HepG2 (cell line): ENCODE measurements around the gene CLIC1. TPM values are rescaled to one million over a fixed set of nuclear protein-coding genes. Genes with fewer than 3 reads are reported as not detected.

Experiments used
- DNMT3B ChIP-seq: conservative IDR thresholded peaks from 2 replicates; pipeline ENCODE4 v1.6.1; 2016; ENCODE audit warnings: missing biosample characterization, control low read depth
- DR1 ChIP-seq: sonication (generic); formaldehyde crosslinking; IDR thresholded peaks from 2 replicates; pipeline ENCODE4 v1.8.0; 2021; ENCODE audit warnings: mild to moderate bottlenecking, missing genetic modification reagents, inconsistent platforms
- ERF ChIP-seq: IDR thresholded peaks from 2 replicates; pipeline ENCODE4 v1.6.1; 2018; ENCODE audit warnings: missing biosample characterization, missing genetic modification reagents
- FOXM1 ChIP-seq: sonication (generic); formaldehyde crosslinking; IDR thresholded peaks from 2 replicates; pipeline ENCODE4 v1.5.0; 2020; ENCODE audit warnings: missing genetic modification reagents
- GABPA ChIP-seq, 2 experiments: IDR thresholded peaks; 2 replicates each; pipeline ENCODE4 v1.6.1; 2011 to 2016; ENCODE audit warnings: low read depth in 2 of 2, low read length in 1 of 2, missing biosample characterization in 1 of 2, missing genetic modification characterization in 1 of 2
- GPN1 ChIP-seq: sonication (generic); formaldehyde crosslinking; IDR thresholded peaks from 2 replicates; pipeline ENCODE4 v1.5.1; 2020; ENCODE audit warnings: missing genetic modification reagents, borderline replicate concordance
- HNF4G ChIP-seq, 2 experiments: sonication (generic) in 1 of 2; formaldehyde crosslinking in 1 of 2; IDR thresholded peaks; 2 replicates each; pipeline versions ENCODE4 v1.4.0 to v1.6.1; 2011 to 2020; ENCODE audit warnings: borderline replicate concordance in 2 of 2, low read depth in 2 of 2, mild to moderate bottlenecking in 2 of 2, low read length in 1 of 2, missing genetic modification reagents in 1 of 2, moderate library complexity in 1 of 2
- NFE2L1 ChIP-seq: sonication (generic); formaldehyde crosslinking; IDR thresholded peaks from 2 replicates; pipeline ENCODE4 v1.4.0; 2020; ENCODE audit warnings: missing genetic modification reagents, mild to moderate bottlenecking, borderline replicate concordance
- PAF1 ChIP-seq: IDR thresholded peaks from 2 replicates; pipeline ENCODE4 v1.6.1; 2016; ENCODE audit warnings: missing genetic modification reagents, missing compliant biosample characterization
- PAWR ChIP-seq: sonication (generic); formaldehyde crosslinking; IDR thresholded peaks from 2 replicates; pipeline ENCODE4 v1.4.0; 2020; ENCODE audit warnings: missing genetic modification reagents, mild to moderate bottlenecking, borderline replicate concordance
- REL ChIP-seq: sonication (generic); formaldehyde crosslinking; conservative IDR thresholded peaks from 2 replicates; pipeline ENCODE4 v1.8.0; 2022; ENCODE audit warnings: mild to moderate bottlenecking, missing genetic modification reagents, moderate library complexity
- SNAI1 ChIP-seq: sonication (generic); formaldehyde crosslinking; IDR thresholded peaks from 2 replicates; pipeline ENCODE4 v1.5.0; 2020; ENCODE audit warnings: mild to moderate bottlenecking, missing genetic modification reagents, borderline replicate concordance
- TCF12 ChIP-seq, 2 experiments: fragments of 450-650 bp in 1 of 2; sonication (generic) in 1 of 2; formaldehyde crosslinking in 1 of 2; IDR thresholded peaks; 2 replicates each; pipeline versions ENCODE4 v1.6.1 to v1.8.0; 2017 to 2022; ENCODE audit warnings: antibody characterized with exemption in 1 of 2, mild to moderate bottlenecking in 1 of 2, missing genetic modification reagents in 1 of 2, moderate library complexity in 1 of 2
- TCF7L2 ChIP-seq: IDR thresholded peaks from 2 replicates; pipeline ENCODE4 v1.6.1; 2011; ENCODE audit warnings: mild to moderate bottlenecking, low read depth, low read length, moderate library complexity
- ZBTB21 ChIP-seq: sonication (generic); formaldehyde crosslinking; IDR thresholded peaks from 2 replicates; pipeline ENCODE4 v1.4.0; 2020; ENCODE audit warnings: missing genetic modification reagents
- ZMYM4 ChIP-seq: sonication (generic); formaldehyde crosslinking; IDR thresholded peaks from 2 replicates; pipeline ENCODE4 v1.8.1; 2023; ENCODE audit warnings: mild to moderate bottlenecking, missing genetic modification reagents
- ZNF264 ChIP-seq: sonication (generic); formaldehyde crosslinking; IDR thresholded peaks from 2 replicates; pipeline ENCODE4 v1.4.0; 2020; ENCODE audit warnings: missing genetic modification reagents
- ZNF567 ChIP-seq: sonication (generic); formaldehyde crosslinking; IDR thresholded peaks from 2 replicates; pipeline ENCODE4 v1.8.1; 2023; ENCODE audit warnings: mild to moderate bottlenecking, missing genetic modification reagents, borderline replicate concordance
- ZNF629 ChIP-seq: sonication (generic); formaldehyde crosslinking; conservative IDR thresholded peaks from 2 replicates; pipeline ENCODE4 v1.5.0; 2020; ENCODE audit warnings: missing genetic modification reagents
- ZNF691 ChIP-seq: sonication (generic); formaldehyde crosslinking; IDR thresholded peaks from 2 replicates; pipeline ENCODE4 v1.4.0; 2020; ENCODE audit warnings: missing genetic modification reagents, low read depth, mild to moderate bottlenecking, borderline replicate concordance
- ZSCAN20 ChIP-seq: sonication (generic); formaldehyde crosslinking; IDR thresholded peaks from 2 replicates; pipeline ENCODE4 v1.4.0; 2020; ENCODE audit warnings: missing genetic modification reagents, mild to moderate bottlenecking, borderline replicate concordance
- polyA plus RNA-seq, 8 experiments: library from polyadenylated mRNA; depleted of rRNA in 3 of 8; stranded (reverse) in 7 of 8; unstranded in 1 of 8; fragments of >200 nt; fragmentation: Illumina TruSeq in 4 of 8; extraction: Trizol in 4 of 8; gene quantifications; 2 replicates each; pipeline versions ENCODE4 v1.2.1 to v1.2.3, GENCODE V29; 2011 to 2016; ENCODE audit warnings: low read depth in 4 of 8, missing spikeins in 1 of 8, mixed read lengths in 1 of 8; ENCODE audit not compliant: insufficient read depth in 1 of 8
- total RNA-seq, 5 experiments: library from RNA; depleted of rRNA; stranded (reverse); fragments of >200 nt; fragmentation: Illumina TruSeq; extraction: Trizol; gene quantifications; 2 replicates each; pipeline ENCODE4 v1.2.3, GENCODE V29; 2016; ENCODE audit warnings: low read depth in 1 of 5
- TF ChIP-seq, protein P1 (sequence below): sonication (generic); formaldehyde crosslinking; conservative IDR thresholded peaks from 2 replicates; pipeline ENCODE4 v1.4.0; 2020; ENCODE audit warnings: mild to moderate bottlenecking, missing genetic modification reagents, moderate library complexity
- TF ChIP-seq, protein P2 (sequence below): IDR thresholded peaks from 2 replicates; pipeline ENCODE4 v1.6.1; 2016; ENCODE audit warnings: missing genetic modification reagents, missing compliant biosample characterization
- TF ChIP-seq, protein P3 (sequence below): IDR thresholded peaks from 2 replicates; pipeline ENCODE4 v1.6.1; 2018; ENCODE audit warnings: missing genetic modification reagents, mild to moderate bottlenecking, missing compliant biosample characterization

CLIC1 gene
- total and polyA plus RNA-seq, 2 of the 13 experiments (the other 11 are each of a cell fraction or from before 2014, with no cell fraction given) = 602 to 891 TPM

DNA sequence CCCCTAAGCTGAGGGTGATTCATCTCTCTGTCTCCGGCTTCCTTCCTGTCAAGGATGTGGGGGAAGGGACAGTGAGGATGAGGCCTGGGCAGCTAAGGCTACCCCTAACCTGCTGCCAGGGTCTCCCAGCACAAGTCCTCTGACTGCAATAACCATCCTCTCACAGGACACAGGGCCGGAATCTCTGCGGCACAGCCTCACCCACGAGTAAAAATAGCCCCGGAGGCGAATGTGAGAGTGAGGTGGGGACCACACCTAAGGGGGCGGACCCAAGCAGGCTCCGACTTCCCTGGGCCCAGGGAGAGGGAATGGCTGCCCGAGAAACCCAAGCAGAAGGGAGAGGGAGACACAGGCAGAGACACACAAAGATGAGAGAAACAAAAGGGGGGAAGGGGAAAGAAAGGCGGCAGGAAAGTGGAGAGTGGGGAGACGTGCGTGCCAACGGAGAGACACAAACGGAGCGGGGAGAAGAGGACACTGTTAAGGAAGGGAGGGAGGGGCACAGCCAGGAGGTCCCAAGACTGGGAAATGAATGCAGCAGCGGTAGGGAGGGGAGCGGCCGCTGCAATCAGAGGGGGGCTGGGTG, 1.4 kb downstream of the CLIC1 start (continued):
- TF ChIP-seq TCF12 (IDR thresholded peaks at IDR 0.05) = no peak
- no peak for TF ChIP-seq TCF12 (CRISPR knock-in tag; IDR thresholded peaks at IDR 0.05)
- TF ChIP-seq NFE2L1 = no peak
- TF ChIP-seq GPN1 (CRISPR knock-in tag) = no peak
- no peak for TF ChIP-seq PAF1 (CRISPR knock-in tag)
- TF ChIP-seq, protein P1, sequence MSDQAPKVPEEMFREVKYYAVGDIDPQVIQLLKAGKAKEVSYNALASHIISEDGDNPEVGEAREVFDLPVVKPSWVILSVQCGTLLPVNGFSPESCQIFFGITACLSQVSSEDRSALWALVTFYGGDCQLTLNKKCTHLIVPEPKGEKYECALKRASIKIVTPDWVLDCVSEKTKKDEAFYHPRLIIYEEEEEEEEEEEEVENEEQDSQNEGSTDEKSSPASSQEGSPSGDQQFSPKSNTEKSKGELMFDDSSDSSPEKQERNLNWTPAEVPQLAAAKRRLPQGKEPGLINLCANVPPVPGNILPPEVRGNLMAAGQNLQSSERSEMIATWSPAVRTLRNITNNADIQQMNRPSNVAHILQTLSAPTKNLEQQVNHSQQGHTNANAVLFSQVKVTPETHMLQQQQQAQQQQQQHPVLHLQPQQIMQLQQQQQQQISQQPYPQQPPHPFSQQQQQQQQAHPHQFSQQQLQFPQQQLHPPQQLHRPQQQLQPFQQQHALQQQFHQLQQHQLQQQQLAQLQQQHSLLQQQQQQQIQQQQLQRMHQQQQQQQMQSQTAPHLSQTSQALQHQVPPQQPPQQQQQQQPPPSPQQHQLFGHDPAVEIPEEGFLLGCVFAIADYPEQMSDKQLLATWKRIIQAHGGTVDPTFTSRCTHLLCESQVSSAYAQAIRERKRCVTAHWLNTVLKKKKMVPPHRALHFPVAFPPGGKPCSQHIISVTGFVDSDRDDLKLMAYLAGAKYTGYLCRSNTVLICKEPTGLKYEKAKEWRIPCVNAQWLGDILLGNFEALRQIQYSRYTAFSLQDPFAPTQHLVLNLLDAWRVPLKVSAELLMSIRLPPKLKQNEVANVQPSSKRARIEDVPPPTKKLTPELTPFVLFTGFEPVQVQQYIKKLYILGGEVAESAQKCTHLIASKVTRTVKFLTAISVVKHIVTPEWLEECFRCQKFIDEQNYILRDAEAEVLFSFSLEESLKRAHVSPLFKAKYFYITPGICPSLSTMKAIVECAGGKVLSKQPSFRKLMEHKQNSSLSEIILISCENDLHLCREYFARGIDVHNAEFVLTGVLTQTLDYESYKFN (CRISPR knock-in tag) = no peak
- TF ChIP-seq ZMYM4 (CRISPR knock-in tag) = no peak
- TF ChIP-seq REL (CRISPR knock-in tag) = no peak
- TF ChIP-seq PAWR (CRISPR knock-in tag) = no peak
- TF ChIP-seq SNAI1 (CRISPR knock-in tag) = no peak
- TF ChIP-seq GABPA (IDR thresholded peaks at IDR 0.05; ENCODE audit: low read depth, low read length) = no peak
- TF ChIP-seq GABPA (CRISPR knock-in tag; IDR thresholded peaks at IDR 0.05; ENCODE audit: low read depth) = peak; percentile 77
- TF ChIP-seq, protein P2, sequence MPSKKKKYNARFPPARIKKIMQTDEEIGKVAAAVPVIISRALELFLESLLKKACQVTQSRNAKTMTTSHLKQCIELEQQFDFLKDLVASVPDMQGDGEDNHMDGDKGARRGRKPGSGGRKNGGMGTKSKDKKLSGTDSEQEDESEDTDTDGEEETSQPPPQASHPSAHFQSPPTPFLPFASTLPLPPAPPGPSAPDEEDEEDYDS (CRISPR knock-in tag) = peak; percentile 57; the same call in 1 of the 2 replicates
- 0 out of 2 replicates have a peak, but pooled peaks have one; percentile 23 for TF ChIP-seq DNMT3B (CRISPR knock-in tag)
- TF ChIP-seq DR1 (CRISPR knock-in tag) = no peak
- no peak for TF ChIP-seq ZNF567 (CRISPR knock-in tag)
- TF ChIP-seq FOXM1 (CRISPR knock-in tag) = no peak
- no peak for TF ChIP-seq TCF7L2
- peak; percentile 22; the same call in 1 of the 2 replicates for TF ChIP-seq ERF (CRISPR knock-in tag)
- TF ChIP-seq ZNF264 (CRISPR knock-in tag) = no peak
- TF ChIP-seq ZBTB21 (CRISPR knock-in tag) = no peak
- TF ChIP-seq ZNF691 = no peak
- TF ChIP-seq ZSCAN20 (CRISPR knock-in tag) = no peak
- TF ChIP-seq, protein P3, sequence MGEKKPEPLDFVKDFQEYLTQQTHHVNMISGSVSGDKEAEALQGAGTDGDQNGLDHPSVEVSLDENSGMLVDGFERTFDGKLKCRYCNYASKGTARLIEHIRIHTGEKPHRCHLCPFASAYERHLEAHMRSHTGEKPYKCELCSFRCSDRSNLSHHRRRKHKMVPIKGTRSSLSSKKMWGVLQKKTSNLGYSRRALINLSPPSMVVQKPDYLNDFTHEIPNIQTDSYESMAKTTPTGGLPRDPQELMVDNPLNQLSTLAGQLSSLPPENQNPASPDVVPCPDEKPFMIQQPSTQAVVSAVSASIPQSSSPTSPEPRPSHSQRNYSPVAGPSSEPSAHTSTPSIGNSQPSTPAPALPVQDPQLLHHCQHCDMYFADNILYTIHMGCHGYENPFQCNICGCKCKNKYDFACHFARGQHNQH (CRISPR knock-in tag) = peak; percentile 14; the same call in 1 of the 2 replicates
- no peak for TF ChIP-seq ZNF629 (CRISPR knock-in tag)
- TF ChIP-seq HNF4G (IDR thresholded peaks at IDR 0.05; ENCODE audit: borderline replicate concordance, low read depth, low read length) = no peak
- 0 out of 2 replicates have a peak, but pooled peaks have one; percentile 4 for TF ChIP-seq HNF4G (CRISPR knock-in tag; IDR thresholded peaks at IDR 0.05; ENCODE audit: borderline replicate concordance, low read depth)
